Astrocyte (in vitro differentiated cells and primary cell): ENCODE results near the gene MBNL1.

Experiments used
- EZH2 ChIP-seq: IDR thresholded peaks from 2 replicates; pipeline ENCODE4 v1.6.1; 2012; ENCODE audit warnings: mild to moderate bottlenecking, low read length, inconsistent platforms; ENCODE audit not compliant: insufficient read depth
- TF ChIP-seq, protein P1 (sequence below): IDR thresholded peaks from 2 replicates; pipeline ENCODE4 v1.5.1; 2011; ENCODE audit warnings: low read depth, mild to moderate bottlenecking, inconsistent platforms, low read length, moderate library complexity; ENCODE audit not compliant: insufficient read depth

GRCh38 chr3:152360966-152361365 is 92.2 kb downstream of the MBNL1 start:
- TF ChIP-seq, protein P1, sequence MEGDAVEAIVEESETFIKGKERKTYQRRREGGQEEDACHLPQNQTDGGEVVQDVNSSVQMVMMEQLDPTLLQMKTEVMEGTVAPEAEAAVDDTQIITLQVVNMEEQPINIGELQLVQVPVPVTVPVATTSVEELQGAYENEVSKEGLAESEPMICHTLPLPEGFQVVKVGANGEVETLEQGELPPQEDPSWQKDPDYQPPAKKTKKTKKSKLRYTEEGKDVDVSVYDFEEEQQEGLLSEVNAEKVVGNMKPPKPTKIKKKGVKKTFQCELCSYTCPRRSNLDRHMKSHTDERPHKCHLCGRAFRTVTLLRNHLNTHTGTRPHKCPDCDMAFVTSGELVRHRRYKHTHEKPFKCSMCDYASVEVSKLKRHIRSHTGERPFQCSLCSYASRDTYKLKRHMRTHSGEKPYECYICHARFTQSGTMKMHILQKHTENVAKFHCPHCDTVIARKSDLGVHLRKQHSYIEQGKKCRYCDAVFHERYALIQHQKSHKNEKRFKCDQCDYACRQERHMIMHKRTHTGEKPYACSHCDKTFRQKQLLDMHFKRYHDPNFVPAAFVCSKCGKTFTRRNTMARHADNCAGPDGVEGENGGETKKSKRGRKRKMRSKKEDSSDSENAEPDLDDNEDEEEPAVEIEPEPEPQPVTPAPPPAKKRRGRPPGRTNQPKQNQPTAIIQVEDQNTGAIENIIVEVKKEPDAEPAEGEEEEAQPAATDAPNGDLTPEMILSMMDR: no peak
- no peak for TF ChIP-seq EZH2
